OCI-LY7 (cell line): ENCODE data around the gene DCPS.

Experiments
- CTCF ChIP-seq: fragments of 200-600 bp; sonication (generic); conservative IDR thresholded peaks from 2 replicates; pipeline ENCODE4 v1.5.1; 2014; ENCODE audit warnings: mild to moderate bottlenecking, antibody characterized with exemption, low read length, moderate library complexity, mixed read lengths
- EZH2phosphoT487 ChIP-seq: fragments of 200-600 bp; sonication (generic); IDR thresholded peaks from 2 replicates; pipeline ENCODE4 v1.6.1; 2018; ENCODE audit warnings: low read depth, borderline replicate concordance, mild to moderate bottlenecking, mixed run types, antibody characterized with exemption, low read length, moderate library complexity, mixed read lengths

GRCh38 chr11:126317756-126318573 is 14.1 kb downstream of the DCPS start:
- no peak for TF ChIP-seq CTCF
- no peak for TF ChIP-seq EZH2phosphoT487
